GDM1 (cell line): ENCODE measurements around the gene CADM2.
"Not testable (repeated sequence)": the region's sequence is repeated elsewhere in the genome, so short reads cannot be mapped to it uniquely, and the experiment has no call there.

Source experiments
- DNase-seq: peaks from one replicate; lab custom pipeline; 2025; lab: John Stamatoyannopoulos, UW

CADM2 gene

GRCh38 chr3:85077018-85077417 is 118.2 kb downstream of the CADM2 start:
- no peak for DNase-seq

- no peak for DNase-seq
These were observed 122.6 kb downstream of the CADM2 start for GRCh38 chr3:85081191-85081906.

GRCh38 chr3:85090495-85090894 is 131.7 kb downstream of the CADM2 start:
- no peak for DNase-seq

- DNase-seq: no peak
These were observed 141.5 kb downstream of the CADM2 start for GRCh38 chr3:85100316-85100715.

- no peak for DNase-seq
These were observed 144.0 kb downstream of the CADM2 start for GRCh38 chr3:85102781-85103180.

- no peak for DNase-seq
These were observed 151.6 kb downstream of the CADM2 start for GRCh38 chr3:85110393-85110792.

- no peak for DNase-seq
These were observed 162.1 kb downstream of the CADM2 start for GRCh38 chr3:85120879-85121278.

- not testable (repeated sequence) for DNase-seq
These were observed 174.1 kb downstream of the CADM2 start for GRCh38 chr3:85132864-85133263.

- DNase-seq: not testable (repeated sequence)
These were observed 175.1 kb downstream of the CADM2 start for GRCh38 chr3:85133691-85134420.

GRCh38 chr3:85142626-85143025 is 183.8 kb downstream of the CADM2 start:
- DNase-seq: no peak

GRCh38 chr3:85148036-85148435 is 189.2 kb downstream of the CADM2 start:
- DNase-seq: no peak

- DNase-seq: no peak
These were observed 192.8 kb downstream of the CADM2 start for GRCh38 chr3:85151555-85151954.

- DNase-seq: not testable (repeated sequence)
These were observed 194.5 kb downstream of the CADM2 start for GRCh38 chr3:85153279-85153678.

- no peak for DNase-seq
These were observed 200.6 kb downstream of the CADM2 start for GRCh38 chr3:85159376-85159775.

- DNase-seq: no peak
These were observed 202.8 kb downstream of the CADM2 start for GRCh38 chr3:85161544-85161943.

GRCh38 chr3:85162905-85163304 is 204.1 kb downstream of the CADM2 start:
- no peak for DNase-seq

GRCh38 chr3:85164436-85164835 is 205.6 kb downstream of the CADM2 start:
- DNase-seq: no peak

- no peak for DNase-seq
These were observed 208.8 kb downstream of the CADM2 start for GRCh38 chr3:85167576-85167975.

GRCh38 chr3:85170646-85171045 is 211.9 kb downstream of the CADM2 start:
- DNase-seq: no peak

- DNase-seq: no peak
These were observed 213.2 kb downstream of the CADM2 start for GRCh38 chr3:85171976-85172375.

- no peak for DNase-seq
These were observed 218.0 kb downstream of the CADM2 start for GRCh38 chr3:85176799-85177198.

- no peak for DNase-seq
These were observed 224.4 kb downstream of the CADM2 start for GRCh38 chr3:85182975-85183752.

- no peak for DNase-seq
These were observed 226.7 kb downstream of the CADM2 start for GRCh38 chr3:85185495-85185894.
